HG02943 (cell line): ENCODE results near the gene MRNIP.

ENCODE experiments used
- ATAC-seq: cut with Tn5 transposase; IDR thresholded peaks from one replicate; pipeline ENCODE4 v1.9.1; 2021; ENCODE audit warnings: mild to moderate bottlenecking, low read depth, moderate library complexity; ENCODE audit not compliant: unreplicated experiment

The MRNIP gene

GRCh38 chr5:179822444-179822990 lies 36.1 kb downstream of the MRNIP start:
- no peak for ATAC-seq

- no peak for ATAC-seq
Measured at GRCh38 chr5:179822059-179822432, 36.6 kb downstream of the MRNIP start.

GRCh38 chr5:179821298-179822058 lies 37.1 kb downstream of the MRNIP start:
- peak; percentile 45 for ATAC-seq

GRCh38 chr5:179820483-179821297 lies 37.9 kb downstream of the MRNIP start, which contains the start of gene SQSTM1:
SQSTM1 (plus strand) TSS chr5:179820905; CDS start chr5:179820937, 32 bp downstream.
- peak; percentile 34 for ATAC-seq

GRCh38 chr5:179820127-179820482 lies 38.5 kb downstream of the MRNIP start:
- no peak for ATAC-seq

GRCh38 chr5:179819296-179820126 lies 39.1 kb downstream of the MRNIP start:
- ATAC-seq = no peak

- ATAC-seq = peak; percentile 60
Measured at GRCh38 chr5:179818746-179819295, 39.8 kb downstream of the MRNIP start.

GRCh38 chr5:179817890-179818745 lies 40.5 kb downstream of the MRNIP start:
- no peak for ATAC-seq

GRCh38 chr5:179817470-179817840 lies 41.2 kb downstream of the MRNIP start:
- ATAC-seq = no peak

- ATAC-seq = no peak
Measured at GRCh38 chr5:179816796-179817469, 41.7 kb downstream of the MRNIP start.

GRCh38 chr5:179816401-179816795 lies 42.2 kb downstream of the MRNIP start:
- no peak for ATAC-seq

- ATAC-seq = no peak
Measured at GRCh38 chr5:179815491-179816249, 42.9 kb downstream of the MRNIP start.

GRCh38 chr5:179814090-179814489 lies 44.5 kb downstream of the MRNIP start:
- ATAC-seq = no peak

GRCh38 chr5:179812997-179813607 lies 45.5 kb downstream of the MRNIP start:
- no peak for ATAC-seq

- no peak for ATAC-seq
Measured at GRCh38 chr5:179812135-179812825, 46.3 kb downstream of the MRNIP start.

- ATAC-seq = peak; percentile 58
Measured at GRCh38 chr5:179806250-179807048, 52.2 kb downstream of the MRNIP start, which contains the start of gene MGAT4B. MGAT4B (minus strand) TSS chr5:179806866; CDS start chr5:179806583, 283 bp downstream.
